HepG2 (cell line): ENCODE measurements around the gene BBC3. TPM values are rescaled to one million over a fixed set of nuclear protein-coding genes. Genes with fewer than 3 reads are reported as not detected.

Source experiments
- ATF5 ChIP-seq: sonication (generic); formaldehyde crosslinking; IDR thresholded peaks from 2 replicates; pipeline ENCODE4 v1.4.0; 2020; ENCODE audit warnings: mild to moderate bottlenecking, low read depth, missing genetic modification reagents
- FOXA1 ChIP-seq, 2 experiments: fragments of 450-650 bp in 1 of 2; sonication (generic) in 1 of 2; formaldehyde crosslinking in 1 of 2; IDR thresholded peaks; 2 replicates each; pipeline versions ENCODE4 v1.4.0 to v1.6.1; 2016 to 2020; ENCODE audit warnings: missing genetic modification reagents in 1 of 2
- NKX3-1 ChIP-seq: sonication (generic); formaldehyde crosslinking; IDR thresholded peaks from 2 replicates; pipeline ENCODE4 v1.5.0; 2020; ENCODE audit warnings: missing genetic modification reagents
- PAF1 ChIP-seq: IDR thresholded peaks from 2 replicates; pipeline ENCODE4 v1.6.1; 2016; ENCODE audit warnings: missing genetic modification reagents, missing compliant biosample characterization
- RAD51 ChIP-seq: fragments of 450-650 bp; IDR thresholded peaks from 2 replicates; pipeline ENCODE4 v1.6.1; 2016; ENCODE audit warnings: borderline replicate concordance
- SNAI1 ChIP-seq: sonication (generic); formaldehyde crosslinking; IDR thresholded peaks from 2 replicates; pipeline ENCODE4 v1.5.0; 2020; ENCODE audit warnings: mild to moderate bottlenecking, missing genetic modification reagents, borderline replicate concordance
- SSRP1 ChIP-seq: IDR thresholded peaks from 2 replicates; pipeline ENCODE4 v1.6.1; 2016; ENCODE audit warnings: control low read depth
- TEF ChIP-seq: sonication (generic); formaldehyde crosslinking; IDR thresholded peaks from 2 replicates; pipeline ENCODE4 v1.5.0; 2020; ENCODE audit warnings: missing genetic modification reagents
- ZBED4 ChIP-seq: sonication (generic); formaldehyde crosslinking; IDR thresholded peaks from 2 replicates; pipeline ENCODE4 v1.4.0; 2020; ENCODE audit warnings: missing genetic modification reagents, borderline replicate concordance
- ZBTB40 ChIP-seq, 2 experiments: fragments of 450-650 bp in 1 of 2; sonication (generic) in 1 of 2; formaldehyde crosslinking in 1 of 2; IDR thresholded peaks; 2 replicates each; pipeline versions ENCODE4 v1.6.1 to v1.8.0; 2016 to 2022; ENCODE audit warnings: antibody characterized with exemption in 1 of 2, mild to moderate bottlenecking in 1 of 2, missing genetic modification reagents in 1 of 2
- ZNF567 ChIP-seq: sonication (generic); formaldehyde crosslinking; IDR thresholded peaks from 2 replicates; pipeline ENCODE4 v1.8.1; 2023; ENCODE audit warnings: mild to moderate bottlenecking, missing genetic modification reagents, borderline replicate concordance
- ZNF777 ChIP-seq: sonication (generic); formaldehyde crosslinking; IDR thresholded peaks from 2 replicates; pipeline ENCODE4 v1.4.0; 2020; ENCODE audit warnings: missing genetic modification reagents
- polyA plus RNA-seq, 8 experiments: library from polyadenylated mRNA; depleted of rRNA in 3 of 8; stranded (reverse) in 7 of 8; unstranded in 1 of 8; fragments of >200 nt; fragmentation: Illumina TruSeq in 4 of 8; extraction: Trizol in 4 of 8; gene quantifications; 2 replicates each; pipeline versions ENCODE4 v1.2.1 to v1.2.3, GENCODE V29; 2011 to 2016; ENCODE audit warnings: low read depth in 4 of 8, missing spikeins in 1 of 8, mixed read lengths in 1 of 8; ENCODE audit not compliant: insufficient read depth in 1 of 8
- total RNA-seq, 5 experiments: library from RNA; depleted of rRNA; stranded (reverse); fragments of >200 nt; fragmentation: Illumina TruSeq; extraction: Trizol; gene quantifications; 2 replicates each; pipeline ENCODE4 v1.2.3, GENCODE V29; 2016; ENCODE audit warnings: low read depth in 1 of 5

The BBC3 gene
- total and polyA plus RNA-seq, 2 of the 13 experiments (the other 11 are each of a cell fraction or from before 2014, with no cell fraction given) = 6.1 to 8.8 TPM

GRCh38 chr19:47273313-47274070, 42.5 kb upstream of the BBC3 start (continued):
- TF ChIP-seq ZNF777 (CRISPR knock-in tag) (peak; percentile 40; the same call in 1 of the 2 replicates), ZBED4 (CRISPR knock-in tag) (no peak), SSRP1 (CRISPR knock-in tag) (no peak), ZBTB40 (IDR thresholded peaks at IDR 0.05) (no peak), ZBTB40 (CRISPR knock-in tag; IDR thresholded peaks at IDR 0.05) (0 out of 2 replicates have a peak, but pooled peaks have one; percentile 51), PAF1 (CRISPR knock-in tag) (no peak), ZNF567 (CRISPR knock-in tag) (no peak), RAD51 (no peak), ATF5 (CRISPR knock-in tag) (no peak), FOXA1 (IDR thresholded peaks at IDR 0.05) (no peak), FOXA1 (CRISPR knock-in tag; IDR thresholded peaks at IDR 0.05) (no peak), SNAI1 (CRISPR knock-in tag) (0 out of 2 replicates have a peak, but pooled peaks have one; percentile 37), TEF (no peak), NKX3-1 (0 out of 2 replicates have a peak, but pooled peaks have one; percentile 24)
